Endothelial cell of umbilical vein (primary cell): Measurements from ENCODE around the gene PPP1R13B.

Experiments
- CTCF ChIP-seq, 2 donors: IDR thresholded peaks; 1 replicate in 1 of 2; 2 replicates in 1 of 2; pipeline ENCODE4 v1.5.1; 2011; ENCODE audit warnings: low read length in 2 of 2, mild to moderate bottlenecking in 2 of 2, moderate library complexity in 2 of 2, control low read depth in 1 of 2, inconsistent platforms in 1 of 2, low read depth in 1 of 2; ENCODE audit not compliant: insufficient read depth in 1 of 2; ENCODE audit errors: extremely low read depth in 1 of 2
- EZH2 ChIP-seq: IDR thresholded peaks from 2 replicates; pipeline ENCODE4 v1.6.1; 2012; ENCODE audit warnings: borderline replicate concordance, low read depth, mild to moderate bottlenecking, moderate library complexity, low read length, inconsistent platforms; ENCODE audit not compliant: severe bottlenecking
- JUN ChIP-seq: IDR thresholded peaks from 2 replicates; pipeline ENCODE4 v1.6.1; 2011; ENCODE audit warnings: borderline replicate concordance, low read depth; ENCODE audit not compliant: insufficient read length, insufficient read depth
- MYC ChIP-seq: IDR thresholded peaks from one replicate; pipeline ENCODE4 v1.6.1; 2011; ENCODE audit warnings: mild to moderate bottlenecking, low read depth, low read length
- POLR2A ChIP-seq: IDR thresholded peaks from 2 replicates; pipeline ENCODE4 v1.6.1; 2012; ENCODE audit warnings: low read depth, mild to moderate bottlenecking, control low read depth, low read length
- POLR2AphosphoS5 ChIP-seq: IDR thresholded peaks from 2 replicates; pipeline ENCODE4 v1.6.1; 2012; ENCODE audit warnings: low read depth, mild to moderate bottlenecking, control low read depth, low read length, moderate library complexity; ENCODE audit not compliant: insufficient read depth
- TF ChIP-seq, protein P1 (sequence below): IDR thresholded peaks from 2 replicates; pipeline ENCODE4 v1.6.1; 2011; ENCODE audit not compliant: insufficient read depth, insufficient read length

DNA sequence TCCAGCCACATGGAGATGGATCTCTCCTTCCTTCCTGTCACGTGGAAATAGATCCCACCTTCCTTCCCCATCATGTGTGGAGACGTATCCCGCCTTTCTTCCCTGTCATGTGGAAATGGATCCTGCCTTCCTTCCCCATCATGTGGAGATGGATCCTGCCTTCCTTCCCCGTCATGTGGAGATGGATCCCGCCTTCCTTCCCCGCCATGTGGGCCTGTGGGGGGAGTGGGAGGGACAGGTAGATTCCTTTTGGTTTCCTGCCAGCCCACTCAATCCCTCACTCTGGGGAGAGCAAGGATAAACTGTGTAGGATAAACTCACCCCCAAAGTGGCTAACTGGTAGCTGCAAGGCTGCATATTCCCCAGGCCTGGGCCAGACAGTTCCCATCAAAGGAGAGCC, 49.2 kb upstream of the PPP1R13B start:
- no peak for TF ChIP-seq CTCF (IDR thresholded peaks at IDR 0.05; ENCODE audit: extremely low read depth in 1 of 2, insufficient read depth in 1 of 2, low read depth in 1 of 2, low read length in 2 of 2)
- no peak for TF ChIP-seq POLR2AphosphoS5
- no peak for TF ChIP-seq POLR2A
- no peak for TF ChIP-seq MYC
- TF ChIP-seq, protein P1, sequence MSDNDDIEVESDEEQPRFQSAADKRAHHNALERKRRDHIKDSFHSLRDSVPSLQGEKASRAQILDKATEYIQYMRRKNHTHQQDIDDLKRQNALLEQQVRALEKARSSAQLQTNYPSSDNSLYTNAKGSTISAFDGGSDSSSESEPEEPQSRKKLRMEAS: no peak
- TF ChIP-seq JUN: no peak
- no peak for TF ChIP-seq EZH2
